Measurements from ENCODE around the gene SLC30A4. TPM values are rescaled to one million over a fixed set of nuclear protein-coding genes. Genes with fewer than 3 reads are reported as not detected.

SLC30A4 gene
- polyA plus RNA-seq, 1 of the 3 experiments (the other 2 are of a cell fraction): 1.9 TPM

GRCh38 chr15:45543051-45543450 is 20.5 kb upstream of the SLC30A4 start:
- Histone ChIP-seq H3K36me3 (replicated peaks in 1 of 2; ENCODE audit: control insufficient read depth in 1 of 2, insufficient read depth in 2 of 2, low read length in 1 of 2) (no peaks in the 10 kb centered on the region), H3K27ac (ENCODE audit: low read depth in 2 of 2, low read length in 1 of 2) (no peak overlapping the region), H3K4me2 (no peak overlapping the region), H3K9me2 (no peaks in the 10 kb centered on the region), H2AFZ (ENCODE audit: low read depth) (no peak overlapping the region), H3K9me3 (no peaks in the 10 kb centered on the region), H3K9ac (no peak overlapping the region), H3K4me3 (ENCODE audit: low read depth in 2 of 2, low read length in 1 of 2) (no peak overlapping the region), H3F3A (replicated peaks; ENCODE audit: insufficient read depth) (peaks cover 6% of the 10 kb centered on the region), H3K27me3 (ENCODE audit: insufficient read depth) (no peaks in the 10 kb centered on the region), H3K79me2 (ENCODE audit: insufficient read depth) (no peaks in the 10 kb centered on the region), H3K4me1 (ENCODE audit: control insufficient read depth in 1 of 2, insufficient read depth in 2 of 2, low read depth in 1 of 2, low read length in 1 of 2) (no peaks in the 10 kb centered on the region), H4K20me1 (ENCODE audit: insufficient read depth) (no peaks in the 10 kb centered on the region)
- no peak for DNase-seq
- ChIA-PET POLR2A (no interaction called here), CTCF (no interaction called here)
- 68% methylated on average over 3 of the region's 3 CpGs for WGBS (ENCODE audit: low lambda C conversion rate)
- no peak for TF ChIP-seq TAF1 (IDR thresholded peaks at IDR 0.05; ENCODE audit: borderline replicate concordance, low read depth, low read length)
- no peak for TF ChIP-seq TEAD4 (IDR thresholded peaks at IDR 0.05; ENCODE audit: borderline replicate concordance, insufficient read depth)
- TF ChIP-seq SIN3A (IDR thresholded peaks at IDR 0.05; ENCODE audit: borderline replicate concordance, low read depth, low read length): no peak
- TF ChIP-seq GATA2 (CRISPR knock-in tag; IDR thresholded peaks at IDR 0.05): no peak
- TF ChIP-seq CHD2 (IDR thresholded peaks at IDR 0.05; ENCODE audit: low read length, partially characterized antibody): no peak
- TF ChIP-seq EP300 (IDR thresholded peaks at IDR 0.05; ENCODE audit: borderline replicate concordance in 1 of 2, low read depth in 1 of 2, low read length in 1 of 2): no peak
- no peak for TF ChIP-seq MEF2A (IDR thresholded peaks at IDR 0.05; ENCODE audit: borderline replicate concordance, low read depth)
- TF ChIP-seq, protein P1, sequence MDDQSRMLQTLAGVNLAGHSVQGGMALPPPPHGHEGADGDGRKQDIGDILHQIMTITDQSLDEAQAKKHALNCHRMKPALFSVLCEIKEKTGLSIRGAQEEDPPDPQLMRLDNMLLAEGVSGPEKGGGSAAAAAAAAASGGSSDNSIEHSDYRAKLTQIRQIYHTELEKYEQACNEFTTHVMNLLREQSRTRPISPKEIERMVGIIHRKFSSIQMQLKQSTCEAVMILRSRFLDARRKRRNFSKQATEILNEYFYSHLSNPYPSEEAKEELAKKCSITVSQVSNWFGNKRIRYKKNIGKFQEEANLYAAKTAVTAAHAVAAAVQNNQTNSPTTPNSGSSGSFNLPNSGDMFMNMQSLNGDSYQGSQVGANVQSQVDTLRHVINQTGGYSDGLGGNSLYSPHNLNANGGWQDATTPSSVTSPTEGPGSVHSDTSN (IDR thresholded peaks at IDR 0.05): no peak
- TF ChIP-seq REST (IDR thresholded peaks at IDR 0.05; ENCODE audit: low read depth, low read length): no peak
- TF ChIP-seq RFX5 (IDR thresholded peaks at IDR 0.05; ENCODE audit: low read length): no peak

DNA sequence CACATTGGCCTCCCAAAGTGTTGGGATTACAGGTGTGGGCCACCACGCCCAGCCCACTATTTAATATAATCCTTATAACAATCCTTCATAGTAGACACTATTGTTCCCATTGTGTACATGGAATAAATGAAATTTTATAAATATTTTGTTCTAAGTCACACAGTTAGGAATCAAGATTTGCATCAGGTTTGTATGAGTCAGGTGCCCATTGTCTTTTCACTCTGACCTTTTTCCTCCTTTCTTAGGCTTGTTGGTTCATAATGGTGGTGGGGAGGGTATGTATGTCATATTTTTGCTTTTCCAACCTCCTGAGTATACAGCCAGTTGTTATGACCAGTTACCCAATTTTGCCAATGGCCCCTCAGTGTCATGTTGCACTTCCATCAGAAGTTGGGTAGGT is 18.0 kb upstream of the SLC30A4 start:
- Histone ChIP-seq H3F3A (replicated peaks; ENCODE audit: insufficient read depth) (peaks cover 6% of the 10 kb centered on the region), H3K4me3 (ENCODE audit: low read depth in 2 of 2, low read length in 1 of 2) (no peak overlapping the region), H3K9me3 (no peaks in the 10 kb centered on the region), H4K20me1 (ENCODE audit: insufficient read depth) (no peaks in the 10 kb centered on the region), H3K79me2 (ENCODE audit: insufficient read depth) (no peaks in the 10 kb centered on the region), H3K4me1 (ENCODE audit: control insufficient read depth in 1 of 2, insufficient read depth in 2 of 2, low read depth in 1 of 2, low read length in 1 of 2) (no peaks in the 10 kb centered on the region), H3K4me2 (no peak overlapping the region), H3K27ac (ENCODE audit: low read depth in 2 of 2, low read length in 1 of 2) (no peak overlapping the region), H3K9me2 (no peaks in the 10 kb centered on the region), H3K9ac (no peak overlapping the region), H2AFZ (ENCODE audit: low read depth) (no peak overlapping the region), H3K36me3 (replicated peaks in 1 of 2; ENCODE audit: control insufficient read depth in 1 of 2, insufficient read depth in 2 of 2, low read length in 1 of 2) (no peaks in the 10 kb centered on the region), H3K27me3 (ENCODE audit: insufficient read depth) (no peaks in the 10 kb centered on the region)
- ChIA-PET CTCF (interaction anchor here (1.3 kb wide), 1 partner anchor 74 kb away, joined by 6 read pairs; no protein-coding TSS in a partner anchor), POLR2A (no interaction called here)
- WGBS (ENCODE audit: low lambda C conversion rate): 68% methylated on average over 1 of the region's 1 CpG
- TF ChIP-seq RXRA (IDR thresholded peaks at IDR 0.05; ENCODE audit: borderline replicate concordance, low read depth): no peak
- TF ChIP-seq JUND (IDR thresholded peaks at IDR 0.05): no peak
- TF ChIP-seq POLR2AphosphoS5 (IDR thresholded peaks at IDR 0.05; ENCODE audit: low read depth, low read length): no peak
- no peak for TF ChIP-seq NFIC (IDR thresholded peaks at IDR 0.05; ENCODE audit: borderline replicate concordance)
- TF ChIP-seq NRF1 (IDR thresholded peaks at IDR 0.05; ENCODE audit: low read depth, low read length): no peak
- DNase-seq: no peak
